K562 (cell line): ENCODE results near the gene IFT52. TPM values are rescaled to one million over a fixed set of nuclear protein-coding genes. Genes with fewer than 3 reads are reported as not detected.

Experiments
- ATAC-seq: fragments of 200-7000 bp; cut with Tn5 transposase; 3 replicates; pipeline ENCODE4 v1.9.1; 2020; ENCODE audit warnings: moderate library complexity
- BruUV-seq: library from RNA; stranded (reverse); fragments of 400-500 nt; replicated peaks from 2 replicates; lab custom pipeline; 2021; lab: Mats Ljungman, UMichigan
- CTCF ChIA-PET: fragments of 300-600 bp; formaldehyde crosslinking; extraction: SDS; loops from one replicate; lab custom pipeline; 2021; ENCODE audit warnings: low intra/inter-chr PET ratio; lab: Yijun Ruan, JAX
- POLR2A ChIA-PET: fragments of 300-600, 350-650 bp; sonication (Branson Sonifier 250); formaldehyde crosslinking; extraction: SDS; loops from one replicate; lab custom pipeline; 2021; ENCODE audit warnings: antibody characterized with exemption, inconsistent platforms; lab: Yijun Ruan, JAX
- DNase-seq, 4 experiments: peaks; one replicate each; pipeline versions ENCODE4 v3.0.0 to v3.0.0-alpha.2; 2011 to 2018; ENCODE audit warnings: low spot score in 3 of 4, mixed read lengths in 3 of 4; ENCODE audit errors: extremely low read depth in 1 of 4
- FAIRE-seq: peaks from 2 replicates; lab custom pipeline; 2011; peaks lifted over from hg19 to GRCh38; lab: Jason Lieb, UNC
- H2AFZ ChIP-seq: 2 replicates; pipeline ENCODE4 v1.6.0; 2011; ENCODE audit warnings: low read depth, low read length, control low read depth, inconsistent platforms
- H3K27ac ChIP-seq: fragments of 200-600 bp; 3 replicates; pipeline ENCODE4 v1.8.0; 2011; ENCODE audit warnings: low read depth, mild to moderate bottlenecking, control low read depth, inconsistent platforms, low read length, moderate library complexity, mixed read lengths; ENCODE audit errors: extremely low read depth
- H3K27me3 ChIP-seq, 2 experiments: fragments of 300-600 bp in 1 of 2; 2 replicates in 1 of 2; 3 replicates in 1 of 2; pipeline versions ENCODE4 v1.6.0 to v1.8.0; 2011; ENCODE audit warnings: inconsistent platforms in 2 of 2, low read length in 2 of 2, mild to moderate bottlenecking in 1 of 2, mixed read lengths in 1 of 2, moderate library complexity in 1 of 2; ENCODE audit not compliant: control insufficient read depth in 2 of 2, insufficient read depth in 2 of 2
- H3K36me3 ChIP-seq: fragments of 300-600 bp; 3 replicates; pipeline ENCODE4 v1.8.0; 2011; ENCODE audit warnings: mild to moderate bottlenecking, low read length, inconsistent platforms; ENCODE audit not compliant: control insufficient read depth, insufficient read depth
- H3K4me1 ChIP-seq, 2 experiments: fragments of 200-600 bp in 1 of 2; replicated peaks in 1 of 2; 2 replicates in 1 of 2; 3 replicates in 1 of 2; pipeline versions ENCODE4 v1.5.1 to v1.8.0; 2011; ENCODE audit warnings: inconsistent platforms in 2 of 2, low read length in 2 of 2, mild to moderate bottlenecking in 1 of 2, mixed read lengths in 1 of 2, moderate library complexity in 1 of 2; ENCODE audit not compliant: control insufficient read depth in 2 of 2, insufficient read depth in 2 of 2
- H3K4me2 ChIP-seq: 2 replicates; pipeline ENCODE4 v1.6.1; 2011; ENCODE audit warnings: low read length, control low read depth, inconsistent platforms, mixed read lengths; ENCODE audit not compliant: insufficient read depth
- H3K4me3 ChIP-seq: fragments of 200-600 bp; sonication (generic), shearing (Covaris generic); 2 replicates; pipeline ENCODE4 v1.5.1; 2016; ENCODE audit warnings: control low read depth, inconsistent platforms
- H3K79me2 ChIP-seq: fragments of 200-600 bp; 3 replicates; pipeline ENCODE4 v1.8.0; 2011; ENCODE audit warnings: low read length, inconsistent platforms; ENCODE audit not compliant: control insufficient read depth, insufficient read depth
- H3K9ac ChIP-seq, 2 experiments: 2 replicates each; pipeline versions ENCODE4 v1.6.0 to v1.6.1; 2011; ENCODE audit warnings: low read depth in 2 of 2, low read length in 2 of 2, control low read depth in 1 of 2, inconsistent platforms in 1 of 2, mild to moderate bottlenecking in 1 of 2, mixed read lengths in 1 of 2; ENCODE audit not compliant: insufficient read depth in 1 of 2
- H3K9me1 ChIP-seq: one replicate; pipeline ENCODE4 v1.6.0; 2011; ENCODE audit warnings: inconsistent platforms, mild to moderate bottlenecking, low read length, moderate library complexity; ENCODE audit not compliant: control insufficient read depth, insufficient read depth
- H3K9me3 ChIP-seq: replicated peaks from 2 replicates; pipeline ENCODE4 v1.5.1; 2011; ENCODE audit warnings: low read depth, low read length, inconsistent platforms; ENCODE audit not compliant: control insufficient read depth, insufficient read depth
- H4K20me1 ChIP-seq: replicated peaks from 2 replicates; pipeline ENCODE4 v1.6.1; 2011; ENCODE audit warnings: low read length, inconsistent platforms, mixed read lengths; ENCODE audit not compliant: control insufficient read depth, insufficient read depth
- DNMT1 ChIP-seq: fragments of 450-650 bp; IDR thresholded peaks from 2 replicates; pipeline ENCODE4 v1.6.1; 2016; ENCODE audit warnings: antibody characterized with exemption, mild to moderate bottlenecking
- E2F3 ChIP-seq: fragments of 250-450 bp; sonication (Bioruptor Pico); IDR thresholded peaks from 2 replicates; pipeline ENCODE4 v1.4.0; 2020; ENCODE audit warnings: mild to moderate bottlenecking
- FOXJ2 ChIP-seq: fragments of 200-800 bp; sonication (Bioruptor generic); IDR thresholded peaks from 2 replicates; pipeline ENCODE4 v1.6.1; 2016; ENCODE audit warnings: missing genetic modification characterization, missing compliant biosample characterization
- MYC ChIP-seq, 2 experiments: fragments of 250-450 bp in 1 of 2; sonication (Bioruptor Pico) in 1 of 2; IDR thresholded peaks; 2 replicates each; pipeline versions ENCODE4 v1.5.1 to v1.6.1; 2012 to 2021; ENCODE audit warnings: low read depth in 2 of 2, borderline replicate concordance in 1 of 2, improper control_type of control experiment in 1 of 2, low read length in 1 of 2, mild to moderate bottlenecking in 1 of 2, moderate library complexity in 1 of 2
- ZNF311 ChIP-seq: fragments of 250-450 bp; sonication (Bioruptor Pico); IDR thresholded peaks from 2 replicates; pipeline ENCODE4 v1.4.0; 2020; ENCODE audit warnings: mild to moderate bottlenecking, moderate library complexity
- WGBS: fragments of 100-300 bp; shearing (Covaris generic); methylation state at CpG from one replicate; pipeline ENCODE4 v1.1.6; 2016; ENCODE audit warnings: low coverage, mixed read lengths; ENCODE audit not compliant: insufficient coverage; ENCODE audit errors: missing lambda C conversion rate; 5-methylcytosine and 5-hydroxymethylcytosine counted together
- in situ Hi-C: fragments of 300-500 bp; cut with MboI; formaldehyde crosslinking; loops from 4 replicates; pipeline ENCODE4 v1.15.0; 2018; ENCODE audit warnings: inconsistent platforms, mixed read lengths
- intact Hi-C: fragments of 100-400 bp; cut with micrococcal nuclease; formaldehyde crosslinking; loops from 2 replicates; pipeline ENCODE4 v1.14.2; 2022
- polyA plus RNA-seq, 8 experiments: library from polyadenylated mRNA; depleted of rRNA in 4 of 8; stranded (reverse) in 5 of 8; unstranded in 3 of 8; fragments of >200 nt; fragmentation: Nextera tagmentation in 2 of 8; fragmentation: Illumina TruSeq in 1 of 8; extraction: Ambion mirVana in 2 of 8; extraction: Trizol in 1 of 8; gene quantifications; 2 replicates each; pipeline versions ENCODE4 v1.2.1 to v1.2.3, GENCODE V29; 2011 to 2014; ENCODE audit warnings: inconsistent platforms in 1 of 8, missing spikeins in 1 of 8
- total RNA-seq, 7 experiments: library from RNA; depleted of rRNA in 6 of 7; stranded (reverse); fragments of >200 nt in 6 of 7; fragmentation: Illumina TruSeq in 2 of 7; extraction: Trizol in 2 of 7; gene quantifications; 2 replicates each; pipeline versions ENCODE4 v1.2.1 to v1.2.3, GENCODE V29; 2011 to 2021; ENCODE audit warnings: low replicate concordance in 1 of 7

The IFT52 gene
- total and polyA plus RNA-seq, 9 of the 15 experiments (the other 6 are each of a cell fraction or from before 2014, with no cell fraction given): 11.0 to 31.4 (median 20.4) TPM

DNA sequence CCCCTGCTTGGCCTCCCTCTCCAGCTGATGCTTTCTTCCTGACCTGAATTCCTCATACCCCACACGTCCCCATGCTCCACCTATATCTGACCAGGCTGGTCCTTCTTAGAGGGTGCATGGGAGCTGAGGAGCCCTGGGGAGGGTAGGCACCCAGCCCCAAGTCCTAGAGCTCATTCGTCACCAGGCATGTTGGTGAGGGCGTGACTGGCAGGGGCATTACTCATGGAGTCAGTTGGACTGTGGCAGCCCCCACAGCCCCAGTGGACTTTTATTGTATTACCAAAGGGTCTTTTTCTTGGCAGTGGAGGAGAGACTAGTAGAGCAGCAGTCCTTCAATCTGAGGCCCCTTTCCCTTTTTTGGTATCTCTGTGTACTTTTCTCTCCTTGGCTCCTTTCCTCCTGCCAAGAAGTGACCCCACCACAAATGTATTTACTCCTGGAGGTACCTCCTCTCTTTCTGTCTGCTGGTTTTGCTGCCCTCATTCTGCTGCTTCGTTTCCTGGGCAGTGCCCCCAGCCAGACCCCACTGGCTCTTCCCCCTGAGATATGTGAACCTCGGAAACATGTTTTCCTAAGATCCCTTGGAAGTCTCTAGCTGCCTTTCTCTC is 42.4 kb upstream of the IFT52 start:
- no peak for TF ChIP-seq DNMT1
- TF ChIP-seq ZNF311 (CRISPR knock-in tag): no peak
- TF ChIP-seq FOXJ2 (tag): no peak
- TF ChIP-seq E2F3 (CRISPR knock-in tag): no peak
- TF ChIP-seq MYC (IDR thresholded peaks at IDR 0.05; ENCODE audit: low read depth, low read length): no peak
- no peak for TF ChIP-seq MYC (CRISPR knock-in tag; IDR thresholded peaks at IDR 0.05; ENCODE audit: borderline replicate concordance, low read depth)
- no peak overlapping the region for H3K27ac ChIP-seq
- CTCF ChIA-PET: no interaction called here
- H3K4me2 ChIP-seq: no peak overlapping the region
- H3K9ac ChIP-seq: no peak overlapping the region
- no peak overlapping the region for H2AFZ ChIP-seq
- ATAC-seq (no peak), DNase-seq (no peak), FAIRE-seq (no peak)
- intact Hi-C loops (no loop called here), in situ Hi-C loops (loop anchor here (10.0 kb wide), 1 partner anchor 536 kb away; no protein-coding TSS in a partner anchor)
- H3K4me1 ChIP-seq: peaks cover 4 to 14% of the 10 kb centered on the region in 2 experiments; a peak in 3 of 5 replicates
- POLR2A ChIA-PET: interaction anchor here (1.0 to 1.3 kb wide), 2 partner anchors 10 to 31 kb away, joined by 4 to 5 read pairs; no protein-coding TSS in a partner anchor
- no peaks in the 10 kb centered on the region; the same call in 2 of the 3 replicates for H3K36me3 ChIP-seq
- no peaks in the 10 kb centered on the region for H3K79me2 ChIP-seq
- no TSS peak for BruUV-seq
- H3K9me3 ChIP-seq: no peaks in the 10 kb centered on the region
- H3K4me3 ChIP-seq: no peak overlapping the region
- no peaks in the 10 kb centered on the region for H3K27me3 ChIP-seq
- 42% methylated on average over 5 of the region's 5 CpGs for WGBS
- no peaks in the 10 kb centered on the region for H4K20me1 ChIP-seq
- no peaks in the 10 kb centered on the region for H3K9me1 ChIP-seq
